ENCODE measurements around the gene CD300C.

CD300C gene

GRCh38 chr17:74514632-74515334 lies 31.1 kb downstream of the CD300C start (continued):
- TF ChIP-seq INSM2 (tag by site-specific recombination; IDR thresholded peaks at IDR 0.05) (peak; percentile 53), ZNF558 (tag by site-specific recombination; IDR thresholded peaks at IDR 0.05) (no peak), SP2 (tag by site-specific recombination; IDR thresholded peaks at IDR 0.05) (peak; percentile 29; the same call in 1 of the 2 replicates), ZNF664 (tag by site-specific recombination; IDR thresholded peaks at IDR 0.05) (no peak), ZNF211 (tag by site-specific recombination; IDR thresholded peaks at IDR 0.05; ENCODE audit: low read depth) (no peak), ZNF133 (tag by site-specific recombination; IDR thresholded peaks at IDR 0.05) (peak; percentile 34; the same call in 1 of the 2 replicates), SETDB1 (IDR thresholded peaks at IDR 0.05; ENCODE audit: insufficient read length, low read length) (peak; percentile 61), ZNF624 (tag by site-specific recombination; IDR thresholded peaks at IDR 0.05) (no peak), ZNF16 (tag by site-specific recombination; IDR thresholded peaks at IDR 0.05; ENCODE audit: low read depth) (no peak), ZNF530 (tag by site-specific recombination; IDR thresholded peaks at IDR 0.05; ENCODE audit: low read depth) (no peak), ZNF221 (tag by site-specific recombination; IDR thresholded peaks at IDR 0.05; ENCODE audit: borderline replicate concordance) (no peak), SP3 (tag by site-specific recombination; IDR thresholded peaks at IDR 0.05) (peak; percentile 11), ZNF266 (tag by site-specific recombination; IDR thresholded peaks at IDR 0.05; ENCODE audit: low read depth) (no peak), ZNF792 (tag by site-specific recombination; IDR thresholded peaks at IDR 0.05) (peak; percentile 5; the same call in 1 of the 2 replicates), ZNF747 (tag by site-specific recombination; IDR thresholded peaks at IDR 0.05) (peak; percentile 99), ZNF114 (tag by site-specific recombination; IDR thresholded peaks at IDR 0.05) (no peak), ZNF302 (tag by site-specific recombination; IDR thresholded peaks at IDR 0.05; ENCODE audit: low read depth) (no peak), TRIM28 (IDR thresholded peaks at IDR 0.05; ENCODE audit: borderline replicate concordance, low read length) (no peak), ZNF777 (tag by site-specific recombination; IDR thresholded peaks at IDR 0.05; ENCODE audit: borderline replicate concordance) (no peak), ZSCAN23 (tag by site-specific recombination; IDR thresholded peaks at IDR 0.05) (peak; percentile 66), ZNF580 (tag by site-specific recombination; IDR thresholded peaks at IDR 0.05) (no peak), ZNF776 (tag by site-specific recombination; IDR thresholded peaks at IDR 0.05; ENCODE audit: borderline replicate concordance) (no peak), ZNF514 (tag by site-specific recombination; IDR thresholded peaks at IDR 0.05) (no peak)
- TF ChIP-seq, protein P1, sequence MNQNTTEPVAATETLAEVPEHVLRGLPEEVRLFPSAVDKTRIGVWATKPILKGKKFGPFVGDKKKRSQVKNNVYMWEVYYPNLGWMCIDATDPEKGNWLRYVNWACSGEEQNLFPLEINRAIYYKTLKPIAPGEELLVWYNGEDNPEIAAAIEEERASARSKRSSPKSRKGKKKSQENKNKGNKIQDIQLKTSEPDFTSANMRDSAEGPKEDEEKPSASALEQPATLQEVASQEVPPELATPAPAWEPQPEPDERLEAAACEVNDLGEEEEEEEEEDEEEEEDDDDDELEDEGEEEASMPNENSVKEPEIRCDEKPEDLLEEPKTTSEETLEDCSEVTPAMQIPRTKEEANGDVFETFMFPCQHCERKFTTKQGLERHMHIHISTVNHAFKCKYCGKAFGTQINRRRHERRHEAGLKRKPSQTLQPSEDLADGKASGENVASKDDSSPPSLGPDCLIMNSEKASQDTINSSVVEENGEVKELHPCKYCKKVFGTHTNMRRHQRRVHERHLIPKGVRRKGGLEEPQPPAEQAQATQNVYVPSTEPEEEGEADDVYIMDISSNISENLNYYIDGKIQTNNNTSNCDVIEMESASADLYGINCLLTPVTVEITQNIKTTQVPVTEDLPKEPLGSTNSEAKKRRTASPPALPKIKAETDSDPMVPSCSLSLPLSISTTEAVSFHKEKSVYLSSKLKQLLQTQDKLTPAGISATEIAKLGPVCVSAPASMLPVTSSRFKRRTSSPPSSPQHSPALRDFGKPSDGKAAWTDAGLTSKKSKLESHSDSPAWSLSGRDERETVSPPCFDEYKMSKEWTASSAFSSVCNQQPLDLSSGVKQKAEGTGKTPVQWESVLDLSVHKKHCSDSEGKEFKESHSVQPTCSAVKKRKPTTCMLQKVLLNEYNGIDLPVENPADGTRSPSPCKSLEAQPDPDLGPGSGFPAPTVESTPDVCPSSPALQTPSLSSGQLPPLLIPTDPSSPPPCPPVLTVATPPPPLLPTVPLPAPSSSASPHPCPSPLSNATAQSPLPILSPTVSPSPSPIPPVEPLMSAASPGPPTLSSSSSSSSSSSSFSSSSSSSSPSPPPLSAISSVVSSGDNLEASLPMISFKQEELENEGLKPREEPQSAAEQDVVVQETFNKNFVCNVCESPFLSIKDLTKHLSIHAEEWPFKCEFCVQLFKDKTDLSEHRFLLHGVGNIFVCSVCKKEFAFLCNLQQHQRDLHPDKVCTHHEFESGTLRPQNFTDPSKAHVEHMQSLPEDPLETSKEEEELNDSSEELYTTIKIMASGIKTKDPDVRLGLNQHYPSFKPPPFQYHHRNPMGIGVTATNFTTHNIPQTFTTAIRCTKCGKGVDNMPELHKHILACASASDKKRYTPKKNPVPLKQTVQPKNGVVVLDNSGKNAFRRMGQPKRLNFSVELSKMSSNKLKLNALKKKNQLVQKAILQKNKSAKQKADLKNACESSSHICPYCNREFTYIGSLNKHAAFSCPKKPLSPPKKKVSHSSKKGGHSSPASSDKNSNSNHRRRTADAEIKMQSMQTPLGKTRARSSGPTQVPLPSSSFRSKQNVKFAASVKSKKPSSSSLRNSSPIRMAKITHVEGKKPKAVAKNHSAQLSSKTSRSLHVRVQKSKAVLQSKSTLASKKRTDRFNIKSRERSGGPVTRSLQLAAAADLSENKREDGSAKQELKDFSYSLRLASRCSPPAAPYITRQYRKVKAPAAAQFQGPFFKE (tag by site-specific recombination; IDR thresholded peaks at IDR 0.05; ENCODE audit: borderline replicate concordance) = no peak; the same call in 1 of the 2 replicates
- TF ChIP-seq, protein P2, sequence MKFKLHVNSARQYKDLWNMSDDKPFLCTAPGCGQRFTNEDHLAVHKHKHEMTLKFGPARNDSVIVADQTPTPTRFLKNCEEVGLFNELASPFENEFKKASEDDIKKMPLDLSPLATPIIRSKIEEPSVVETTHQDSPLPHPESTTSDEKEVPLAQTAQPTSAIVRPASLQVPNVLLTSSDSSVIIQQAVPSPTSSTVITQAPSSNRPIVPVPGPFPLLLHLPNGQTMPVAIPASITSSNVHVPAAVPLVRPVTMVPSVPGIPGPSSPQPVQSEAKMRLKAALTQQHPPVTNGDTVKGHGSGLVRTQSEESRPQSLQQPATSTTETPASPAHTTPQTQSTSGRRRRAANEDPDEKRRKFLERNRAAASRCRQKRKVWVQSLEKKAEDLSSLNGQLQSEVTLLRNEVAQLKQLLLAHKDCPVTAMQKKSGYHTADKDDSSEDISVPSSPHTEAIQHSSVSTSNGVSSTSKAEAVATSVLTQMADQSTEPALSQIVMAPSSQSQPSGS (tag by site-specific recombination; IDR thresholded peaks at IDR 0.05; ENCODE audit: low read depth) = peak; percentile 97
- TF ChIP-seq, protein P3, sequence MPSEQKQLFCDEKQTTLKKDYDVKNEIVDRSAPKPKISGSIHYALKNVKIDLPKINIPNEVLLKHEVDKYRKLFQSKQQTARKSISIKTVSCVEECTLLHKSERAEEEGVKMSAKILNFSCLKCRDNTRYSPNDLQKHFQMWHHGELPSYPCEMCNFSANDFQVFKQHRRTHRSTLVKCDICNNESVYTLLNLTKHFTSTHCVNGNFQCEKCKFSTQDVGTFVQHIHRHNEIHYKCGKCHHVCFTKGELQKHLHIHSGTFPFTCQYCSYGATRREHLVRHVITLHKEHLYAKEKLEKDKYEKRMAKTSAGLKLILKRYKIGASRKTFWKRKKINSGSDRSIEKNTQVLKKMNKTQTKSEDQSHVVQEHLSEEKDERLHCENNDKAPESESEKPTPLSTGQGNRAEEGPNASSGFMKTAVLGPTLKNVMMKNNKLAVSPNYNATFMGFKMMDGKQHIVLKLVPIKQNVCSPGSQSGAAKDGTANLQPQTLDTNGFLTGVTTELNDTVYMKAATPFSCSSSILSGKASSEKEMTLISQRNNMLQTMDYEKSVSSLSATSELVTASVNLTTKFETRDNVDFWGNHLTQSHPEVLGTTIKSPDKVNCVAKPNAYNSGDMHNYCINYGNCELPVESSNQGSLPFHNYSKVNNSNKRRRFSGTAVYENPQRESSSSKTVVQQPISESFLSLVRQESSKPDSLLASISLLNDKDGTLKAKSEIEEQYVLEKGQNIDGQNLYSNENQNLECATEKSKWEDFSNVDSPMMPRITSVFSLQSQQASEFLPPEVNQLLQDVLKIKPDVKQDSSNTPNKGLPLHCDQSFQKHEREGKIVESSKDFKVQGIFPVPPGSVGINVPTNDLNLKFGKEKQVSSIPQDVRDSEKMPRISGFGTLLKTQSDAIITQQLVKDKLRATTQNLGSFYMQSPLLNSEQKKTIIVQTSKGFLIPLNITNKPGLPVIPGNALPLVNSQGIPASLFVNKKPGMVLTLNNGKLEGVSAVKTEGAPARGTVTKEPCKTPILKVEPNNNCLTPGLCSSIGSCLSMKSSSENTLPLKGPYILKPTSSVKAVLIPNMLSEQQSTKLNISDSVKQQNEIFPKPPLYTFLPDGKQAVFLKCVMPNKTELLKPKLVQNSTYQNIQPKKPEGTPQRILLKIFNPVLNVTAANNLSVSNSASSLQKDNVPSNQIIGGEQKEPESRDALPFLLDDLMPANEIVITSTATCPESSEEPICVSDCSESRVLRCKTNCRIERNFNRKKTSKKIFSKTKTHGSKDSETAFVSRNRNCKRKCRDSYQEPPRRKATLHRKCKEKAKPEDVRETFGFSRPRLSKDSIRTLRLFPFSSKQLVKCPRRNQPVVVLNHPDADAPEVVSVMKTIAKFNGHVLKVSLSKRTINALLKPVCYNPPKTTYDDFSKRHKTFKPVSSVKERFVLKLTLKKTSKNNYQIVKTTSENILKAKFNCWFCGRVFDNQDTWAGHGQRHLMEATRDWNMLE (tag by site-specific recombination; conservative IDR thresholded peaks at IDR 0.05; ENCODE audit: low read depth) = no peak; the same call in 1 of the 2 replicates
